Endothelial cell of hepatic sinusoid (primary cell): Measurements from ENCODE around the gene SERPINB11.
"Not testable (repeated sequence)": the region's sequence is repeated elsewhere in the genome, so short reads cannot be mapped to it uniquely, and the experiment has no call there.

Experiments used
- in situ Hi-C: cut with HindIII; loops from 2 replicates; pipeline ENCODE4 v1.10.0; 2017; ENCODE audit warnings: low sequenced_read_pairs

SERPINB11 gene

DNA sequence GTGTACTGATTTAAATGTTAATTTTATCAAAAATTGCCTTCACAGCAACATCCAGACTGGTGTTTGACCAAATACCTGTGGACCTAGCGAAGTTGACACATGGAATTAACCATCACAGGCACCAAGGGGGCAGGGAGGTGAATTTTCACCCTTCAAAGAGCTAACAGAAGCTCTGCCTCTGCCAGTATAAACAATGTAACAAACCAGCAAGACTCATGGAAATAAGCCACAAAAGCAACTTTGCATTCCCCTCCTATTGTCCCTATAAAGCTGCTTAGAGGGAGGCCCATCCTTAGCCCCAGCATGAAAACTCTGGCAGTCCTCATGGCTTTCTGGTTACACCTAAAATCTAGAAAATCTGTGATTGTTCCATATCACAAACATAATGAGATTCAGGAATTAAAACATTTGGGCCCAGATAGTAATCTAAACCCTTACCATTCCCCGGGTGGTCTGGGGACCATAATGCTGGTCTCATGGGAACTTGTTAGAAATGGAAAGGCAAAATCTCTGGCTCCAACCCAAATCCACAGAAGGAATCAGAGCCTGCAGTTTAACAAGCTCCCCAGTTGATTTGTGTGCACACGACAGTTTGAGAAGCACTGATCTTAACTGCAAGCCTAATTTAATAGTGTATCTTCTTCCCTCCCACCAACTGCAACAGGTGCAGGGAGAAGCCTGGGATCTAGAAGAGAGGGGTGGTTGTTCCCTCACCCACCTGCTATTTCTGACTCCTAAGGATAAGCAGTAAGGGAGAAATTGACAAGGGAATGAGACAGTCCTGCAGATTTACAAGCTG, 23.1 kb downstream of the SERPINB11 start:
- in situ Hi-C loops: no loop called here

GRCh38 chr18:63730773-63731172, 28.0 kb downstream of the SERPINB11 start:
- in situ Hi-C loops: loop anchor here (5.0 kb wide), 1 partner anchor 48 kb away; no protein-coding TSS in a partner anchor

GRCh38 chr18:63731215-63731614, 28.5 kb downstream of the SERPINB11 start:
- in situ Hi-C loops: loop anchor here (5.0 kb wide), 1 partner anchor 49 kb away; no protein-coding TSS in a partner anchor

DNA sequence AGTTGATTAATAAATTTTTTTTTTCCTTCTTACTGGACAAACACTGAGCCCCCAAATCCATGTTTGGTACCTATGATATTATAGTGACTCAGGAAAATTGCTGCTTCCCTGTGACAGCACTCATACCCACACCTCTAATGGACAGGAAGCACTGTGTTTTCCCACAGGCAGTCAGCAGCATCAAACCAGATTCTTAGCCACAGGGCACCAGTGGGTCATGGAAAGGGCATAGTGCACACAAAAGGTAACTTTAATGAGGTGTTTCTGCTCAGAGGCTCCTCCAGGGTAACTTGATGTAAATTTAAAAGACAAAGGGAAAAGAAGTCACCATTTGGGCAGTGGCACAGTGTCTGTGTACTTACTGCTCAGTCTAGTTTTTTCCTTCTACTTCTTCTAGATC, 34.1 kb downstream of the SERPINB11 start:
- in situ Hi-C loops: no loop called here

DNA sequence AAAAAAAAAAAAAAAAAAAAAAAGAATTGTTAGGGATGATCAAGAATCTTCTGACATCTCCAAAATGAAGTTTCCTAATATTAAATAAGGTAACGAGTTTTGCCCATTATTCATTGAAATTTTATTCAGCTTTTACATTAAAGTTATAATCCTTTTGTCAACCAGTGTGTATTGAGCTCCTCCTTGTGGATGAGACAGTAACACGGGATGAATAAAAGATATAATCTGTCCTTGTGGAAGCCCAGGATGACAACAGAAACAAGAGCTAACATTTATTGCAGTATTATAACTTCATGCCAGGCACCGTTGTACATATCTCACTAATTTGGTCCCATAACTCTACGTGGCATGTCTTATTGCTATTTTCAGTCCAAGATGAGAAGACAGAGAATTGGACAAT, 39.0 kb downstream of the SERPINB11 start:
- in situ Hi-C loops: no loop called here

GRCh38 chr18:63747006-63747405, 44.2 kb downstream of the SERPINB11 start:
- in situ Hi-C loops: no loop called here

GRCh38 chr18:63749489-63749888, 46.7 kb downstream of the SERPINB11 start:
- in situ Hi-C loops: no loop called here

- in situ Hi-C loops: no loop called here
Observed at GRCh38 chr18:63752636-63753035, 49.9 kb downstream of the SERPINB11 start.

DNA sequence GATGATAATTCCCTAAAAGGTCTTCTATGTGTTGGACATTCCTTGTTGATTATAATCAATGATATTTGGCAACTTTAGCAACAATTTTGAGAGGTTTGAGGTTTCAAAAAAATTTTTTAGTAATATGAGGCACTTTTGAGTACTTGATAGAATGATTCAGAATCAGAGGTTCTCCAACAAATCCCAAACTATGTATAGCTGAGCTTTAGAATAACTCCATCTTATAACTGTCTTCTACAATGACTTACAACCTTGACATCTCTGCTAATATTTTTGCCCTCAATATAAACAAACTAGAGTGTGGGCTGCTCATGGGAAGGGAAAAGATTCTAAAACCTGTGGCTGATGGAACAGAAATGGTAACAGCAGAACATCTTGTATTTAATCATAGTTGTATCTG, 50.9 kb downstream of the SERPINB11 start:
- in situ Hi-C loops: no loop called here

DNA sequence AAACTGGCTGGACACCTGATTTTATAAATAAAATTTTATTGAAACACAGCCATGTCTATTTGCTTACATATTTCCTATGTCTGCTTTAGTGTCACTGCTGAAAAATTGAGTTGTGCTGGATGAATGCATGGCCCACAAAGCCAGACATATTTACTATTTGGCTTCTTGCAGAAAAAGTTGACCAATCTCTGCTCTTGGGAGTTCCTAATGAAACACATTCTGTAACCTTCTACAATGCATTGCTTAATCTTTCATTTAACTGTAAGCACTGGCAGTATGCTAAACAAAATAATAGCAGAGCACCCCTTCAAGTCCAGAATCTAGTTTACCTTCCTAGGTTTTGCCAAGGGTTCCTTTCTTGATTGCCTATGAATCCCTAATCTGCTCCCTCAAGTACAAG, 54.8 kb downstream of the SERPINB11 start:
- in situ Hi-C loops: no loop called here

GRCh38 chr18:63758615-63759240, 56.0 kb downstream of the SERPINB11 start:
- in situ Hi-C loops: no loop called here

GRCh38 chr18:63759786-63760185, 57.0 kb downstream of the SERPINB11 start:
- in situ Hi-C loops: not testable (repeated sequence)

DNA sequence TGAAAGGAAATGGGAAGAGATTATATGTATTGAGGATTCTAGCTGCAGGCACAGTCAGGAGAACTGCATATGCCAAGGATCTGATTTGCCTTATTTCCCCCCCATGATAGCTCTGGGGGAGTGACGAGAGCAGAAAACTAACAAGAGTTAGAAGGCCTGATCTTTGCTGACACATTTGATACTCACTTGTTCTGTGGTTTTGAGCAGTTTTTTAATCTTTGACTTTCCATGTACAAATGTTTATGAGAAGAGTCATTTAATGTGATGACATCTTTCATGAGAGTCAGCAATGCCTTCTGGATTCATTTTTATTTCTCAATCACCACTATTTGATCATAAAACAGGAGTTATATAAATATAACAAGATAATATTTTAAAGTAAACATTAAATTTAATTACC, 59.8 kb downstream of the SERPINB11 start:
- in situ Hi-C loops: no loop called here

GRCh38 chr18:63763831-63764600, 61.3 kb downstream of the SERPINB11 start:
- in situ Hi-C loops: no loop called here

GRCh38 chr18:63765837-63766236, 63.1 kb downstream of the SERPINB11 start:
- in situ Hi-C loops: no loop called here
